ENCODE data around the gene PRF1.
"Not testable (repeated sequence)": the region's sequence is repeated elsewhere in the genome, so short reads cannot be mapped to it uniquely, and the experiment has no call there.

PRF1 gene

GRCh38 chr10:70584366-70584765, 18.2 kb downstream of the PRF1 start:
- TF ChIP-seq CTCF (conservative IDR thresholded peaks at IDR 0.05) (no peak), ZFX (IDR thresholded peaks at IDR 0.05) (no peak)
- H3K27ac ChIP-seq = no peak overlapping the region

- no peak overlapping the region for H3K27ac ChIP-seq
- TF ChIP-seq ZFX (IDR thresholded peaks at IDR 0.05) = no peak
- no peak for TF ChIP-seq CTCF (conservative IDR thresholded peaks at IDR 0.05)
These were observed 18.9 kb downstream of the PRF1 start for GRCh38 chr10:70583669-70584037.

GRCh38 chr10:70582793-70583668, 19.5 kb downstream of the PRF1 start:
- no peak for TF ChIP-seq CTCF (conservative IDR thresholded peaks at IDR 0.05)
- TF ChIP-seq ZFX (IDR thresholded peaks at IDR 0.05) = no peak
- no peak overlapping the region for H3K27ac ChIP-seq

- H3K27ac ChIP-seq = not testable (repeated sequence)
These were observed 21.4 kb downstream of the PRF1 start for GRCh38 chr10:70581176-70581575.

- no peak overlapping the region for H3K27ac ChIP-seq
- TF ChIP-seq CTCF (conservative IDR thresholded peaks at IDR 0.05) (no peak), ZFX (IDR thresholded peaks at IDR 0.05) (no peak)
These were observed 23.1 kb downstream of the PRF1 start for GRCh38 chr10:70579234-70580002.

GRCh38 chr10:70578371-70578947, 24.1 kb downstream of the PRF1 start:
- TF ChIP-seq ZFX (IDR thresholded peaks at IDR 0.05) (no peak), CTCF (conservative IDR thresholded peaks at IDR 0.05) (no peak)
- H3K27ac ChIP-seq = no peak overlapping the region

GRCh38 chr10:70576803-70577517, 25.6 kb downstream of the PRF1 start:
- TF ChIP-seq CTCF (conservative IDR thresholded peaks at IDR 0.05) = no peak
- TF ChIP-seq ZFX (IDR thresholded peaks at IDR 0.05) = no peak
- H3K27ac ChIP-seq = no peak overlapping the region

Data from C4-2B (cell line).